GM18519 (cell line): Measurements from ENCODE around the gene SLC14A1.

Experiments
- ATAC-seq: cut with Tn5 transposase; IDR thresholded peaks from one replicate; pipeline ENCODE4 v1.9.1; 2021; ENCODE audit warnings: mild to moderate bottlenecking, moderate library complexity; ENCODE audit not compliant: unreplicated experiment, low FRiP score

SLC14A1 gene

DNA sequence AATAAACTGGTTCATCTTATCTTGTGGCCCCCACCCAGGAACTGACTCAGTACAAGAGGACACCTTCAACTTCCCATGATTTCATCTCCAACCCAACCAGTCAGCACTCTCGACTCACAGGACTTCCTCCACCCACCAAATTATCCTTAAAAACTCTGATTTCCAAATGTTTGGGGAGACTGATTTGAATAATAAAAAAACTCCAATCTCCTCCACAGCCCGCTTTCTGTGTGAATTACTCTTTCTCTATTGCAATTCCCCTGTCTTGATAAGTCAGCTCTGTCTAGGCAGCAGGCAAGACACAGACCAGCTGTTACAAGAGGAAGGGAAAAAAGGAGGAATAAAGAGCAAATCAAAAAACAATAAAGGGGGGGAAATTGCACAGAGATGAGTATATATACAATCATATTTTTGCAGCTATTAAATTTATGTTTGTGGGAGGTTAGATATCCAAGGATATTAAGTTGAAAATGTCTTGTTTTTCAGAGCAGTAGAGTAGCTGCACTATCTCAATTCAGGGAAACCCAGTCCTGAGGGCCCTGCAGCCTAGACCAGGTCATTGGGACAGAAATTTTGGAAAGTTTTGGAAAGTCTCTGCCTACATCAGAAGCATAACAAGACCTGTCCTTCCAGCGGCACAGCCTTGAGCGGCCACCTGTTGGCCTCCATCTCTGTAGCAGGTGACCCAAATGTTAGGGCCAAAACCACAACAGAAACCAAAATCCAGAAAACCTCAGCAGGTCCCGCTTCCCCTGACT is 68.7 kb downstream of the SLC14A1 start:
- no peak for ATAC-seq

DNA sequence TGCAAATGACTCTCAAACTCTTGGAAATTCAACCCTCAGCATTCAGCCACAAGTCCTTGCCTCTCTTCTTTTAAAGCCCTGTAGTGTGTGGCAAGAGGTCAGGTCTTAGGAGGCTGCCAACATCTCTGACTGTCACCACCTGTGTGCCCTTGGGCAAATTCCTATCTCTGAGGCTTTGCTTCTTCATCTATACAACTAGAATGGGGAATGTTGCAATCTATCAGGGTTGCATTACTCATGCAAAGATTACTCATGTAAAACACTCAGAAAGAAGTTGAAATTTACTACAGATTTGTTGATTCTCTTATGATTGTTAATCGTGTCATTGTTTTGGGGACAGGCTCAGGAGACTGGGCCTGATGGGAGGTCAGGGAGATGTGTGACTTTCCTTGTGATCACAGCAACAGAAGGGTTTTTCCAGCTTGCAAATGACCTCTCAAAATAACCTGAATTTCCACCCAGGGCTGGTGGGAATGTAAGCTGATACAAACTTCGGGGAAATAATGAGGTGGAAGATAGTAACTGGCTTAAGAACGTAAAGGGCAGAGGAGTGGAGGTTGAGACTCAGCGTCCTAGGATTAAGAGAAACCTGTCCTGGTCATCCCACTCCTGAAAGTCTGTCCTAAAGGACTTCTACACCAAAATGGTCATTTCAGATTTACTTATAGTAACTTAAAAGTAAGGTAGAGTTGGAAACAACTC is 69.4 kb downstream of the SLC14A1 start:
- no peak for ATAC-seq

- ATAC-seq, result no peak
Measured at GRCh38 chr18:45801416-45802004, 77.5 kb downstream of the SLC14A1 start.
